ENCODE data around the gene SLC16A3.

SLC16A3 gene

DNA sequence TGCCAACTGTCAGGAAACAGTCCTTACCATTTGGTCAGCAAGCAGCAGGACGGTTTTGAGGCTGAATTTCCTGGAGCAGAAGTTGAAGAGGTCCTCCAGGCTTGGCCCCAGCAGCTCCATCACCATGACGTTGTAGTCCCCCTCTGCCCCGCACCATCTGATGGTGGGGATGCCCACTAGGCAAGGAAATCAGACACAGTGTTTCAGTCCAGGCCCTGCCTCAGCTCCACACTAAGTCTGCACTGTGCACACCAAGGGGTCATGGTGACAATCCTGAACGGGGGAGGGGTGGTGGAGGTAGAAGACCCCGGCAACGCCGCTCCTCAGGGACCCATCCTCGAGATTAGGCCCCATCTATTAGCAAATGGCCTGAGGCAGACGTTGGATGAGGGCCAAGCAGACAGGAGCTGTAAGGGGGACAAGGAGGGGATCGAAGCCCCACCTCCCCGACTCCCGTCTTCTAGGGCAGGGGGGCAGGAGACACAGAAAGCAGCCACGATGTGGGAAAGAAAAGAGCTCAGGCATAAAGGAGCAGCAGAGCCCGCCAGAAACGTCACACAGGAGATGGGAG, 26.6 kb downstream of the SLC16A3 start:
- Histone ChIP-seq H3K27ac (replicated peaks) (no peak overlapping the region), H3K4me3 (replicated peaks; ENCODE audit: insufficient read depth, low read length) (no peak overlapping the region), H3K27me3 (ENCODE audit: insufficient read depth, poor library complexity, severe bottlenecking) (no peaks in the 10 kb centered on the region)
- TF ChIP-seq, protein P1, sequence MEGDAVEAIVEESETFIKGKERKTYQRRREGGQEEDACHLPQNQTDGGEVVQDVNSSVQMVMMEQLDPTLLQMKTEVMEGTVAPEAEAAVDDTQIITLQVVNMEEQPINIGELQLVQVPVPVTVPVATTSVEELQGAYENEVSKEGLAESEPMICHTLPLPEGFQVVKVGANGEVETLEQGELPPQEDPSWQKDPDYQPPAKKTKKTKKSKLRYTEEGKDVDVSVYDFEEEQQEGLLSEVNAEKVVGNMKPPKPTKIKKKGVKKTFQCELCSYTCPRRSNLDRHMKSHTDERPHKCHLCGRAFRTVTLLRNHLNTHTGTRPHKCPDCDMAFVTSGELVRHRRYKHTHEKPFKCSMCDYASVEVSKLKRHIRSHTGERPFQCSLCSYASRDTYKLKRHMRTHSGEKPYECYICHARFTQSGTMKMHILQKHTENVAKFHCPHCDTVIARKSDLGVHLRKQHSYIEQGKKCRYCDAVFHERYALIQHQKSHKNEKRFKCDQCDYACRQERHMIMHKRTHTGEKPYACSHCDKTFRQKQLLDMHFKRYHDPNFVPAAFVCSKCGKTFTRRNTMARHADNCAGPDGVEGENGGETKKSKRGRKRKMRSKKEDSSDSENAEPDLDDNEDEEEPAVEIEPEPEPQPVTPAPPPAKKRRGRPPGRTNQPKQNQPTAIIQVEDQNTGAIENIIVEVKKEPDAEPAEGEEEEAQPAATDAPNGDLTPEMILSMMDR (IDR thresholded peaks at IDR 0.05; ENCODE audit: insufficient read depth, low read length): no peak
- TF ChIP-seq, protein P2, sequence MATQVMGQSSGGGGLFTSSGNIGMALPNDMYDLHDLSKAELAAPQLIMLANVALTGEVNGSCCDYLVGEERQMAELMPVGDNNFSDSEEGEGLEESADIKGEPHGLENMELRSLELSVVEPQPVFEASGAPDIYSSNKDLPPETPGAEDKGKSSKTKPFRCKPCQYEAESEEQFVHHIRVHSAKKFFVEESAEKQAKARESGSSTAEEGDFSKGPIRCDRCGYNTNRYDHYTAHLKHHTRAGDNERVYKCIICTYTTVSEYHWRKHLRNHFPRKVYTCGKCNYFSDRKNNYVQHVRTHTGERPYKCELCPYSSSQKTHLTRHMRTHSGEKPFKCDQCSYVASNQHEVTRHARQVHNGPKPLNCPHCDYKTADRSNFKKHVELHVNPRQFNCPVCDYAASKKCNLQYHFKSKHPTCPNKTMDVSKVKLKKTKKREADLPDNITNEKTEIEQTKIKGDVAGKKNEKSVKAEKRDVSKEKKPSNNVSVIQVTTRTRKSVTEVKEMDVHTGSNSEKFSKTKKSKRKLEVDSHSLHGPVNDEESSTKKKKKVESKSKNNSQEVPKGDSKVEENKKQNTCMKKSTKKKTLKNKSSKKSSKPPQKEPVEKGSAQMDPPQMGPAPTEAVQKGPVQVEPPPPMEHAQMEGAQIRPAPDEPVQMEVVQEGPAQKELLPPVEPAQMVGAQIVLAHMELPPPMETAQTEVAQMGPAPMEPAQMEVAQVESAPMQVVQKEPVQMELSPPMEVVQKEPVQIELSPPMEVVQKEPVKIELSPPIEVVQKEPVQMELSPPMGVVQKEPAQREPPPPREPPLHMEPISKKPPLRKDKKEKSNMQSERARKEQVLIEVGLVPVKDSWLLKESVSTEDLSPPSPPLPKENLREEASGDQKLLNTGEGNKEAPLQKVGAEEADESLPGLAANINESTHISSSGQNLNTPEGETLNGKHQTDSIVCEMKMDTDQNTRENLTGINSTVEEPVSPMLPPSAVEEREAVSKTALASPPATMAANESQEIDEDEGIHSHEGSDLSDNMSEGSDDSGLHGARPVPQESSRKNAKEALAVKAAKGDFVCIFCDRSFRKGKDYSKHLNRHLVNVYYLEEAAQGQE (IDR thresholded peaks at IDR 0.05; ENCODE audit: insufficient replicate concordance, low read depth): no peak
- TF ChIP-seq SPI1 (IDR thresholded peaks at IDR 0.05; ENCODE audit: borderline replicate concordance, low read depth): no peak
- TF ChIP-seq GABPA (IDR thresholded peaks at IDR 0.05; ENCODE audit: low read depth): no peak
- TF ChIP-seq POLR2AphosphoS5 (IDR thresholded peaks at IDR 0.05; ENCODE audit: low read depth): no peak
- no peak for DNase-seq (ENCODE audit: low read depth in 1 of 2, low spot score in 1 of 2)

DNA sequence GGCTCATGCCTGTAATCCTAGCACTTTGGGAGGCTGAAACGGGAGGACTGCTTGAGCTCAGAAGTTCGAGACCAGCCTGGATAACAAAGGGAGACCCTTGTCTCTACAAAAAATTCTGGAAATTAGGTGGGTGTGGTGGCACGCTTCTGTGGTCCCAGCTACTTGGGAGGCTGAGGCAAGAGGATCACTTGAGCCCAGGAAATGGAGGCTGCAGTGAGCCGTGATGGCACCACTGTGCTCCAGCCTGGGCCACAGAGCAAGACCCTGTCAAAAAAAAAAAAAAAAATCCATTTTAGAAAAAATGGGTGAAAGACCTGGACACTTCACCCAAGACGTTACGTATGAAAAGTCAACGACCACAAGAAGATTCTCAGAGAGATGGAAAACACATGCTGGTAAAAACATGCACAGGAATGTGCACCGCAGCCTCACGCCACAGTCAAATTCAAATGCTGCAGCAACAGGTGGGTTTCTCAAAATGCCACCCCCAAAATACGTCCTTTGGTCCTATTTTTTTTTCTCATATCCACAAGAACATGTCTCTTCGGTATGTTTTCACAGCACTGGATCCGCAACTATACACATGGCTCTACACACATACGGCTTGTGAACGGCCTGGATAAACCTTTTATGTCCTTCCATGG, 27.5 kb downstream of the SLC16A3 start:
- 0 out of 2 replicates have a peak, but pooled peaks have one; percentile 19 for TF ChIP-seq POLR2AphosphoS5 (IDR thresholded peaks at IDR 0.05; ENCODE audit: low read depth)
- TF ChIP-seq, protein P2 (IDR thresholded peaks at IDR 0.05; ENCODE audit: insufficient replicate concordance, low read depth): no peak
- TF ChIP-seq SPI1 (IDR thresholded peaks at IDR 0.05; ENCODE audit: borderline replicate concordance, low read depth): no peak
- TF ChIP-seq, protein P1 (IDR thresholded peaks at IDR 0.05; ENCODE audit: insufficient read depth, low read length): no peak
- no peak for TF ChIP-seq GABPA (IDR thresholded peaks at IDR 0.05; ENCODE audit: low read depth)
- no peak overlapping the region for H3K27ac ChIP-seq (replicated peaks)
- no peaks in the 10 kb centered on the region for H3K27me3 ChIP-seq (ENCODE audit: insufficient read depth, poor library complexity, severe bottlenecking)
- DNase-seq (ENCODE audit: low read depth in 1 of 2, low spot score in 1 of 2): no peak
- H3K4me3 ChIP-seq (replicated peaks; ENCODE audit: insufficient read depth, low read length): no peak overlapping the region

- Histone ChIP-seq H3K4me3 (replicated peaks; ENCODE audit: insufficient read depth, low read length) (no peak overlapping the region), H3K27ac (replicated peaks) (no peak overlapping the region), H3K27me3 (ENCODE audit: insufficient read depth, poor library complexity, severe bottlenecking) (no peaks in the 10 kb centered on the region)
- TF ChIP-seq, protein P2 (IDR thresholded peaks at IDR 0.05; ENCODE audit: insufficient replicate concordance, low read depth): no peak
- TF ChIP-seq SPI1 (IDR thresholded peaks at IDR 0.05; ENCODE audit: borderline replicate concordance, low read depth) (no peak), POLR2AphosphoS5 (IDR thresholded peaks at IDR 0.05; ENCODE audit: low read depth) (no peak), GABPA (IDR thresholded peaks at IDR 0.05; ENCODE audit: low read depth) (no peak)
- TF ChIP-seq, protein P1 (IDR thresholded peaks at IDR 0.05; ENCODE audit: insufficient read depth, low read length): no peak
- DNase-seq (ENCODE audit: low read depth in 1 of 2, low spot score in 1 of 2): no peak
These were observed 28.6 kb downstream of the SLC16A3 start for GRCh38 chr17:82257473-82257872.

Data from HL-60 (cell line).